Fibroblast of lung (primary cell): ENCODE measurements around the gene C13orf42. TPM values are rescaled to one million over a fixed set of nuclear protein-coding genes. Genes with fewer than 3 reads are reported as not detected.

ENCODE experiments used
- DNase-seq, 2 donors: peaks; one replicate each; pipeline versions ENCODE4 v3.0.0 to v3.0.0-alpha.2; 2010; ENCODE audit warnings: low read depth in 2 of 2
- H2AFZ ChIP-seq: 2 replicates; pipeline ENCODE4 v1.5.1; 2012; ENCODE audit warnings: low read length, control low read depth, inconsistent platforms
- H3K27ac ChIP-seq: 2 replicates; pipeline ENCODE4 v1.5.1; 2011; ENCODE audit warnings: low read length, control low read depth; ENCODE audit not compliant: insufficient read depth
- H3K27me3 ChIP-seq: 2 replicates; pipeline ENCODE4 v1.5.1; 2011; ENCODE audit warnings: mild to moderate bottlenecking, low read length; ENCODE audit not compliant: control insufficient read depth, insufficient read depth
- H3K36me3 ChIP-seq: 2 replicates; pipeline ENCODE4 v1.5.1; 2011; ENCODE audit warnings: low read length; ENCODE audit not compliant: control insufficient read depth, insufficient read depth
- H3K4me1 ChIP-seq: 2 replicates; pipeline ENCODE4 v1.5.1; 2011; ENCODE audit warnings: low read length; ENCODE audit not compliant: control insufficient read depth, insufficient read depth; ENCODE audit errors: extremely low read depth
- H3K4me2 ChIP-seq: 2 replicates; pipeline ENCODE4 v1.5.1; 2011; ENCODE audit warnings: low read length, control low read depth; ENCODE audit not compliant: insufficient read depth; ENCODE audit errors: extremely low read depth
- H3K4me3 ChIP-seq, 4 experiments: fragments of 200-600 bp in 1 of 4; sonication (generic) in 1 of 4; replicated peaks in 1 of 4; 2 replicates each; pipeline ENCODE4 v1.5.1; 2011 to 2016; ENCODE audit warnings: low read length in 4 of 4, low read depth in 3 of 4, mild to moderate bottlenecking in 3 of 4, control low read depth in 2 of 4, inconsistent platforms in 1 of 4, mixed read lengths in 1 of 4; ENCODE audit not compliant: insufficient read depth in 1 of 4; ENCODE audit errors: control extremely low read depth in 1 of 4
- H3K79me2 ChIP-seq: 2 replicates; pipeline ENCODE4 v1.5.1; 2012; ENCODE audit warnings: mild to moderate bottlenecking, low read length, inconsistent platforms; ENCODE audit not compliant: control insufficient read depth, insufficient read depth
- H3K9ac ChIP-seq: 2 replicates; pipeline ENCODE4 v1.5.1; 2011; ENCODE audit warnings: mild to moderate bottlenecking, low read length, control low read depth; ENCODE audit not compliant: insufficient read depth
- H3K9me3 ChIP-seq: 2 replicates; pipeline ENCODE4 v1.5.1; 2012; ENCODE audit warnings: low read depth, low read length; ENCODE audit not compliant: control insufficient read depth, insufficient read depth
- H4K20me1 ChIP-seq: 2 replicates; pipeline ENCODE4 v1.5.1; 2011; ENCODE audit warnings: low read length; ENCODE audit not compliant: control insufficient read depth, insufficient read depth; ENCODE audit errors: extremely low read depth
- CTCF ChIP-seq, 2 donors: IDR thresholded peaks in 1 of 2; conservative IDR thresholded peaks in 1 of 2; 1 replicate in 1 of 2; 2 replicates in 1 of 2; pipeline ENCODE4 v1.5.1; 2011 to 2012; ENCODE audit warnings: low read length in 2 of 2, control low read depth in 1 of 2, inconsistent platforms in 1 of 2, low read depth in 1 of 2, mild to moderate bottlenecking in 1 of 2
- EZH2 ChIP-seq: IDR thresholded peaks from 2 replicates; pipeline ENCODE4 v1.5.1; 2012; ENCODE audit warnings: low read length, control low read depth, mild to moderate bottlenecking; ENCODE audit errors: missing control alignments
- polyA plus RNA-seq, 2 donors: library from polyadenylated mRNA; depleted of rRNA in 1 of 2; stranded (reverse) in 1 of 2; unstranded in 1 of 2; fragments of >200 nt; gene quantifications; 2 replicates each; pipeline ENCODE4 v1.2.1, GENCODE V29; 2011 to 2012; ENCODE audit warnings: missing spikeins in 1 of 2
- total RNA-seq: library from RNA; depleted of rRNA; stranded (reverse); fragments of >200 nt; gene quantifications from 2 replicates; pipeline ENCODE4 v1.2.1, GENCODE V29; 2014

The C13orf42 gene
- total and polyA plus RNA-seq, 2 donors (not counting 1 experiment from before 2014, with no cell fraction given) = not detected

GRCh38 chr13:51112771-51113170 lies 1.7 kb upstream of the C13orf42 start:
- H3K27ac ChIP-seq = no peak overlapping the region
- H3K4me2 ChIP-seq = no peak overlapping the region
- DNase-seq = no peak
- H2AFZ ChIP-seq = no peak overlapping the region
- H3K4me3 ChIP-seq = no peak overlapping the region
- H3K9ac ChIP-seq = no peak overlapping the region
- H3K79me2 ChIP-seq = no peaks in the 10 kb centered on the region
- H3K36me3 ChIP-seq = no peaks in the 10 kb centered on the region
- no peaks in the 10 kb centered on the region for H3K9me3 ChIP-seq
- H4K20me1 ChIP-seq = no peaks in the 10 kb centered on the region
- H3K27me3 ChIP-seq = peaks cover 4% of the 10 kb centered on the region
- H3K4me1 ChIP-seq = no peaks in the 10 kb centered on the region
- TF ChIP-seq EZH2 (no peak), CTCF (conservative IDR thresholded peaks at IDR 0.05 in 1 of 2, IDR thresholded peaks at IDR 0.05 in 1 of 2; ENCODE audit: low read depth in 1 of 2, low read length in 2 of 2) (no peak)

- Histone ChIP-seq H3K4me3 (no peak overlapping the region), H4K20me1 (no peaks in the 10 kb centered on the region), H3K27ac (no peak overlapping the region), H3K9me3 (no peaks in the 10 kb centered on the region), H3K36me3 (no peaks in the 10 kb centered on the region), H3K79me2 (no peaks in the 10 kb centered on the region), H2AFZ (no peak overlapping the region), H3K9ac (no peak overlapping the region), H3K4me1 (no peaks in the 10 kb centered on the region), H3K4me2 (no peak overlapping the region), H3K27me3 (peaks cover 4% of the 10 kb centered on the region)
- TF ChIP-seq EZH2 (no peak), CTCF (conservative IDR thresholded peaks at IDR 0.05 in 1 of 2, IDR thresholded peaks at IDR 0.05 in 1 of 2; ENCODE audit: low read depth in 1 of 2, low read length in 2 of 2) (no peak)
- no peak for DNase-seq
Measured at GRCh38 chr13:51111997-51112396, 923 bp upstream of the C13orf42 start.

GRCh38 chr13:51107996-51108395 lies 3.1 kb downstream of the C13orf42 start:
- TF ChIP-seq EZH2 = no peak
- TF ChIP-seq CTCF (conservative IDR thresholded peaks at IDR 0.05 in 1 of 2, IDR thresholded peaks at IDR 0.05 in 1 of 2; ENCODE audit: low read depth in 1 of 2, low read length in 2 of 2) = no peak
- H3K36me3 ChIP-seq = no peaks in the 10 kb centered on the region
- no peak for DNase-seq
- H3K4me2 ChIP-seq = no peak overlapping the region
- H2AFZ ChIP-seq = no peak overlapping the region
- no peak overlapping the region for H3K4me3 ChIP-seq
- no peaks in the 10 kb centered on the region for H3K4me1 ChIP-seq
- peaks cover 4% of the 10 kb centered on the region for H3K27me3 ChIP-seq
- no peak overlapping the region for H3K9ac ChIP-seq
- no peak overlapping the region for H3K27ac ChIP-seq
- no peaks in the 10 kb centered on the region for H4K20me1 ChIP-seq
- H3K9me3 ChIP-seq = no peaks in the 10 kb centered on the region
- H3K79me2 ChIP-seq = no peaks in the 10 kb centered on the region
